ENCODE results near the gene UACA.
"Not testable (repeated sequence)": the region's sequence is repeated elsewhere in the genome, so short reads cannot be mapped to it uniquely, and the experiment has no call there.

The UACA gene

DNA sequence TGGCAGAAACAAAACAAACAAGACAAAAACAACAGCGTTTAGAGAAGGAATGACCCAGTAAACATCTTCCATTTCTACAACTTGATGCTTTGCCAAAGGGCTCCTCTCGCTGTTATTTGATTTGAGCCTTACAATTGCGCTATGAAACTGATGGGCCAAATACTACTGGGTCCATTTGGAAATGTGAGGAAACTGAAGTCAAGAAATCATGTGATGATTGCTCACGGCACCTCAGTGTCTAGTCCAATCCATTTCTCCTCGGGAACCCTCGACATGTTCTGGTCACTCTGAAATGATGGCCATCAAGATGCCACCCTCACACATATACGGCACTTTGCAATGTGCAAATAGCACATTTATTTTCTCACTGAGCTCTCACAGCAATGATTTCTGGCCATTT, 136.0 kb downstream of the UACA start:
- no peak for DNase-seq (ENCODE audit: low read depth)

DNA sequence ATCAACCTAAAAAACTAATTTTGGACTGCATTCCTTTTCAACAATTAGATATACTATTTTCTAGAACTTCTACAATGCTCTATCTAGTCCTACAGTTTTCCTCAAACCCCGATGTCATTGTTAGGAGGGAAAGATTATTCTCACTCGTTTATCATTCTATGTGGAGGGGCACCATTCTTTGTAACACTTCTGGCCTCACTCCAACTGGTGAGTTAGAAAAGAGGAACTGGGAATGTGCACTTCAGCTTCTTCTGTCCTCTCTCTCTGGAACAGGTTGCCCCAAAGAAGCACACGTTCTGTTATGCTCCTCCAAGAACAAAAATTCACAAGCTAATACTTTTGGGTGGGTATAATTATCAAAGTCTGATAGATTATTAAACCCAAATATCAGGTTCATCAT, 137.9 kb downstream of the UACA start:
- no peak for DNase-seq (ENCODE audit: low read depth)

DNA sequence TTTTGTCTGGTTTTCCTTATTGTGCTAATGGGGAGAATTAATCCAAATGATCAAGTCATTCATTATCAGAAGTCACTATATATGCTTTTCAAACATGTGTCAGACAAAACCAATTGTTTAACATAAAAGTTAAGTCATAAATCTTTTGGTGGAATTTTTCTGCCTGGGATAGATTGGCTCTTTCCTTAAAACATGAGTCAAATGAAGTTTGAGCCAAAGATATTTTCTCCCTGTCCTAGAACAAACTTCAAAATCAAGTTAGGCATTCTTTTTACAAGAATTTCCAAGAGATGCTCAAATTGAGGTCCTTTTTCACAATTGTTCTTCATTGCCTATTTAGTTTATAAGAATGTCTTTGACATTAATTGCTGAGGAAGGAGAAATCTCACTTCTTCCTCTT, 138.3 kb downstream of the UACA start:
- DNase-seq (ENCODE audit: low read depth) = no peak

DNA sequence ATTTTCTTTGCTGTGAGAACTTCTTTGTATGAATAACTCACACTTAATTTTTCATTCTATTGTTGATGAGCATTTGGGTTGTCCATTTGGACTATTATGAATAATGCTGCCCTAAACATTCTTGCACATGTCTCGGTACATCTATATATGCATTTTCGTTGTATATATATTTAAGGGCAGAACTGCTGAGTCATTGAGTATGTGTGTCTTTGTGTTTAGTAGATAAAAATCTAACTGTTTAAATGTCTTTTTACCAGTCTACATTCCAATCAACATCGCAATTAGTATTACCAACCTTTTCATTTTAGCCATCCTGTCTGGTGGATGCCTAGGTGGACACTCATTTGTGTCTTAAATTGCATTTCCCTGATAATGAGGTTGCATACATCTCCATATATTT, 144.4 kb downstream of the UACA start:
- no peak for DNase-seq (ENCODE audit: low read depth)

DNA sequence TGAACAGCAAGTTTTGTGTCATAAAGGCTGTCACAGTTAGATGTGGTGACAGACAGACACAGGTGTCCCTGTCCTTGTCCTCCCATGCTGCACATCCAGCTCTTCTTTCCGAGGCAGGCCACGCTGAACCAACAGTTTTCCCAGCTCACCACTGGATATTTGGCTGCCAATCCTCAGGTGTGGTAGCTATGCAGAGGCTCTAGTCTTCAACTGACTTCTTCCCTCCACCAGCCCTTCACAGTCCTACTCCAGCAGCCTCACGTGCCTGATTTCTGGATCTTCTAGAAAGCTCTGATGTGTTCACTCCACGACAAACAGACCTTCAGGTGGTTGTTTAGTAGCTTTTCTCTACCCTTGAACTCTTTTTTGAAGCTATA, 145.5 kb downstream of the UACA start:
- DNase-seq (ENCODE audit: low read depth) = no peak

DNA sequence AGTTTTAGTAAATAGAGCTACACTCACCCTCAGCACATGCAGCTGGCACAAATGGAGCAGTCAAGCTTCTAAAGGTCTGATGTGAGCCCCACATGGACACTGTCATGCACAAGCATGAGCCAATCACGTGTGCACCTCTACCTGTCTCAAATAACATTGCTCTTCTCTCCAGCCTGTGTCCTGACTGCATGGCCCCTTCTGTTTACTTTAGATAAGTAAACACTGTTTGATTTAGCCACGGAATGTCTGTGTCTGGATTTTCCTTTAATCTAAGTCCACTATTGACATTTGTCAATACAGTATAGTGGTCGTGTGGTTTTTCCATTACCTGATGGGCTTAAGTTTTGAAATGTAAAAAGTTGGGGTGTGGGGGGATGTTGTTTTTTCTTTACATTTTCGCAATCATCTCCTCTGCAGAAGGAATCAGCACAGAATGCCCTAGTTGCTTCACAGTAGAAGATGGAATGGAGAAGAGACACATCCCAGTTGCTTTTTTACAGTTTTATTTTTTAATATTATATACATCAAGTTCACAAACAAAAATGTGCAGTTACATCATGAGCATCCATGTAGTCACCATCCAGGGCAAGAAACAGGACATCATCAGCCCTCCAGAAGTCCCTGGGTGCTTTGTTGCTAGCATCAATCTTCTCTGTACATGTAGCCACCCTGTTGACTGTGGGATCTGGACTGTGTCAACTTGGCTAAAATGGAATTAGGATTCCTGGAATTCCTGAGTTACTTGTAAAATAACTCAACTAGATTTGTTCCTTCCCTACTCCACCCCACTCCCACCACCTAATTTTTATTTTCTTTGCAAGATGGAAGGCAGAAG, 146.1 kb downstream of the UACA start:
- DNase-seq (ENCODE audit: low read depth) = no peak

DNA sequence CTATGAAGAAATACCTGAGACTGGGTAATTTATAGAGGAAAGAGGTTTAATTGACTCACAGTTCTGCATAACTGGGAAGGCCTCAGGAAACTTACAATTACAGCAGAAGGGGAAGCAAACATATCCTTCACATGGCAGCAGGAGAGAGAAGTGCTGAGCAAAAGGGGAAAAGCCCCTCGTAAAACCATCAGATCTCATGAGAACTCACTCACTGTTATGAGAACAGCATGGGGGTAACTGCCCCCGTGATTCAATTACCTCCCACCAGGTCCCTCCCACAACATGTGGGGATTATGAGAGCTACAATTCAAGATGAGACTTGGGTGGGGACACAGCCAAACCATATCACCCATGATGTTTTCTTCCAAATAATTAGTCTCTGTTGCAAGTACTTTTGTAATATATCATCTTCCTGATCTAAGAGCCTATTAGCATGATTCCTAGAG, 147.0 kb downstream of the UACA start:
- not testable (repeated sequence) for DNase-seq (ENCODE audit: low read depth)

DNA sequence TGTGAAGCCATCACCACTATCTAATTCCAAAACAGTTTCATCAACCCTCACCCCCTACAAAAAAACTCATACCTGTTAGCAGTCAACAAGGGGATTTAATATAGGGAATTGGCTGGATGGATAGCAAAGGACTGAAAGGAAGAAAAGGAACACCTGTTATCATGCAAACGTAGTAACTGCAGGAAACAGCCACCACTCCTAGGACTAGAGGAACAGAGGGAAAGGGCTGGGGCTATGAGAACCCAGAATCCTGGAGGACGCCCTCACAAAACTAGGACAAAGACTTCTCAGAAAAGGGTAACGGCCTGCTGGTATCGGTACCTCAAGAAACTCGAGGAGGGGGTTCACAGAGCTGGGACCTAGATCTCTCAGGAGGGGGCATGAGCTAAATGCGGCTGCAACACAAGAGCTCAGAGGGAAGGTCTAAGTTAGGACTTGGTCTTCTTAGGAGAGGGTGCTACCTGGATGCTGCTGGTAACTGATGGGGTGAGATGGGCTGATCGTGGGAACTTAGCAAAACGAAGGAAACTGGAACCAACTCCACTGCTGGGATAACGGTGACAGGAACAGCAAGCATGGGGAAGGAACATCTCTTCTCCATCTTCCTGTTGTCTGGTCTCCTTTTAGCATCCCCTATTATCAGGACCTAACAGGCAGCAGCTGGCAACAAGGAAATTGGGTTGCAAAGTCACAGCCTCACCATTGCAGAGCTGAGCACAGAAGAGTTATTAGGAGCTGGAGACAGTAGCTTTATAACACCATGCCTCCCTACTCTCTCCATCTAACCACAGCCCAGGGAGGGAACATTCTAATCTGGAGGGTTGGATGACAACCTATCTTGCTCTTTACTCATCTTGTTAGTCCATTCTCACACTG, 147.7 kb downstream of the UACA start:
- DNase-seq (ENCODE audit: low read depth) = no peak

DNA sequence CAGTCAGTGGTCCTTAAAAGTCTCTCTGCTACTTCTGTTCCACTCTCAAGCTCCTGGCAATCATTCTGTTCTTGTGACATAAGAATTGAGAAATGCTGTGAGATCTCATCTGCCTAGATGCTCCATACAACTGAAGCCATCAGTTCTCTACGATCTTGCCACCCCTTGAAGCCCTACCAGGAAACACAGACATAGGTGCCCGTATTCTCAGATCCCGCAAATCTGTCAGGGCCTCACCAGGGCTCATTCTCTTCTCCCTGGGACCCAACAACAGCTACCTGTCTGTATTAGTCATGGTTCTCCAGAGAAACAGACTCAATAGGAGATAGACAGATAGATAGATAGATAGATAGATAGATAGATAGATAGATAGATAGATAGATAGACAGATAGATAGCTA, 149.1 kb downstream of the UACA start:
- no peak for DNase-seq (ENCODE audit: low read depth)

DNA sequence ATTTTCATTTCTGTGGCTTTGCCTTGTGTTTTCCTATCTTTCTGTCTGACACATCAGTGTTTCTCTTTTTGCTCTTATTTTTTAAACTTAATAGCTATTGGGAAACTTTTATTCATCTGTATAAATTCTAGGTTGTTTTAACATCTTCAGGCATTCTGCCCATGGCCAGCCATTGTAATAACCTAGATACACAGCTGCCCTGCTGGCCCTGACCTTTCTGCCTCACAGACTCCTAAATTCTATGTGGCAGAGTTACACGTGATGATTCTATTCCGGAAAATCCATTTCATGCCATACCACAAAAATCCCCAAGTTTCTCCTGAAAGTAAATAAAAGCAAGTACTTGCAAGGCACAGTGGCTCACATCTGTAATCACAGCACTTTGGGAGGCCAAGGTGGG, 150.1 kb downstream of the UACA start:
- no peak for DNase-seq (ENCODE audit: low read depth)

DNA sequence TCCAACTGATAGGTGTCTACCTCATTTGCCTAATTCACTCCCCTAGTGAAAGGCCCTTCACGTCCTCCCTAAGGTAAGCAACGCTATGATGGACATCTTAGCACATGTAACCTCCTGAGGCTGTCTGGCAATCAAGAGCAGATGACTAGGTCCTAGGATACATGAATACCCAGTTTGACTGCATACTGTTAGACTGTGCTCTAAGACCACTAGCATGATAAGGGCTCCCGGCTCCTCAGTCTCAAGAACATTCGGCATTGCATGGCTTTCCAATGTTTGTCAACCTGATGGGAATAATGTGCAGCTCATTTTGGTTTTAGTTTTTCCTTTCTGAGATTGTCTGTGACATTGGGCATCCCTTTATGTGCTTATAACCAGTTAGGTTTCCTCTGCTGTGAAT, 152.1 kb downstream of the UACA start:
- no peak for DNase-seq (ENCODE audit: low read depth)

DNA sequence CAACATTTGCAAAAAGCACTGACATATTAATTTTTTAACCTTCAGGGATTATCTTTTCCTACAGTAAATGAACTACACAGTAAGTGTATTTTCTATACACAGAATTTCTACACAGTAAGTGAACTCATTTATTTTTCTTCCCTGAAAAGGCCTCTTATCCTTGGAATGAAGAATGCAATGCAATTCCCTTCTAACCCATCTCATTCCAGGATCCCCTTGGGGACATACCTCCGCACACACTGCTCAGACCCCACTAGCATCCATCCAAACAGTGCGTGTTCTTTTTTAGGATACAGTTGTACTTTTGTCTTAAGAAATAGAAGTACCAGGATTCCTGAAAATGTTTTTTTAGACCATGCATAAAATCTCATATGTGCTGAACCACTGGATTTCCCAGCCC, 152.8 kb downstream of the UACA start:
- no peak for DNase-seq (ENCODE audit: low read depth)

DNA sequence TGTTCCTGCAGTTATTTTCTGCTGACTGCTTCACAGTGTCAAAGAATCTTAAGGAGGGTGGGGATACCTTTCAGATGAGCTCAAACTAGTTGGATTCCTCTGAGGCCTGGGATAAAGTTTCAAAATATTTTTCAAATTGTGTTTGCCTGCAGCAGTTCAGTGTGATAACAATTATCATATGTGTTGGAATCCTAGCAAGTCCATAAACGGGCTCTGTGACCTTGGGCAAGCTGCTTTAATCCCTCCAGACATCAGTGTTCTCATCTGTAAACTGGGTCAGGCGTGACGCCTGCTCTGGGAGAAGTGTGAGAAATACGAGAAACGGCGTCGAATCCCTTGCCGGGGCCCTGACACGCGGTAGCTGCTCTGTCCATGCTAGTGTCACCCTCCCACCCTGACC, 153.5 kb downstream of the UACA start:
- DNase-seq (ENCODE audit: low read depth) = no peak

DNA sequence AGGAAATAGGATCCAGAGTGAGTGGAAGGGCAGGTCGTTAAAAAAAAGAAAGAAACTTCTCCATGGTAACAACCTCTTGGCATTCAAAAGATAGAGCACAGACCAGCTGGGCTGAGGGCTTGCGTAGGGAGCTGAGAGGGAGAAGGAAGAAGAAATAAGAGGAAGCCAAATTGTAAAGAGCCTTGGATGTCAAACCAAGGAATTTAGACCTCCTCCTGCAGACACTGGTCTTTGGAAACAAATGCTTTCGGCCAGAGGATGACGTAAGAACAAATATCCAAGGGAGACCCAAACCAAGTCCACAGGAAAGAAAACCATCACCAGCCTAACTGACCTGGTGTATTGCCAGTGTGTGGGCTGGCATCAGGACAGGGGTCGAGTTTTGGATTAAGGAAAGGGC, 155.2 kb downstream of the UACA start:
- no peak for DNase-seq (ENCODE audit: low read depth)

DNA sequence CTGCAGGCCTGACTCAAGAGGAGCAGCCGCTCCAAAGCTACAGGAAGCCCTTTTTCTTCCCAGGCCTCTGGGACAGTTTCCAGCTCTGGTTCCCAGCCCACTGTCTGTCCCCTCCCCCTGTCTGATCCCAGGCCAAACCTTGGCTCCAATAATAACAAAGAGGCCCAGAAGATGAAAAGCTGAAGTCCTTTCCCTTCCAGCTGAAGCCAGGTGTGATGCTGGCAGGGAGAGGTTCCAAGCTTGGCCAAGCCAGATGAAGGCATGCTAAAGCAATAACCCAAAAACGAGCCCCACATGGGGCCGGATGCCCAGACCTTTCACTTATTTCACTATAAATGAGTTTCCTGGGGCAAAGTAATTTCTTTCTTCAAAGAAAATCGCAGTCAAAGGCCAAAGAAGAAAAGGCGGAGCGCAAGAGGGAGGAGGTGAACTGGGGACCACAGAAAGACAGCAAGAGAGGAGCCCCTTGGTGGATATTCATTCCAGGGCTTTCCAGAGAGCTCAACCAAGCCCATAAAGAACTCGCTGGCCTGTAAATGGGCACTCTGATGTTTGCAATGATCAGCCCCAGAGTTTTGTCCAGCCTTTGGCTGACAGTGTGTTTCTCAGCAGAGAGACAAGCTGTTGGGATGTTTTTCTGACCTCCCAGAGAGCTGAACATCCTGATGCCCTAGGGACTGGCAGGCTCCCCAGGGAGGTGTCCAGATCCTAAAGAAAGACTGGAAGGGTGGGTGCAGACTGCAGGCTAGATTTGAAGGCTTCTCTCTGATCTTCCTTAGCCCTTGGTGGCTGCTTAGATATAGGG, 157.6 kb downstream of the UACA start:
- no peak for DNase-seq (ENCODE audit: low read depth)

DNA sequence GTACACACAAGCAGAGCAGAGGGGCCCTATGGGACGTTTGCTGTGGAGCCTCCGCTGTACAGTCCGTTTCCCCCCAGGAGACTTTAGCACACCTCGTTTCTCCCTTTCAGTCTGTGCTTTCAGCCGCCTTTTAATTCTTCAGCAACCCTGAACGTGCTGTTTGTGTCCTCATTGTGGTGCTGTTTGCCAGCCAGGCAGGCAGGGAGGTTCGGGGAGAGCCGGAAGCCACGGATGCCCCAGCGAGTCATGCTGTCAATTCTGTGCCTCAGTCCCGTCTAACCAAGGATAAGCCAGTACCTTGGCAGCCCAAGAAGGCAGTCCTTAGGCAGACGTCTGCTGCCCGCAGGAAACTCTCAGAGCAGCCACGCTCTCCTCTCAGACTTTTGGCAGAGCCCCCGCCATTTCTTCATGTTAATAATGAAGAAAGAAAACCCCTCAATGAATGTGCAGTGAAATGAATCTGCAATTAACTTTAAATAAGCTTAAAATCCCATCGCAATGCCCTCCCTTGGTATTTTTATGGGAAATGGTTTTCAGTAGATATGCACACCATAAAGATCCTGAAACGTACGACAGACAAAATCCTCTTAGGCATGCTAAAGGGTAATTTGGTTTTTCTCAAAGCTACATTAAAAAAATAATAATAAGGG, 158.6 kb downstream of the UACA start:
- DNase-seq (ENCODE audit: low read depth) = no peak

All from stimulated activated CD8-positive, alpha-beta memory T cell treated with anti-CD3 and anti-CD28 coated beads, Interleukin-4, amount 100 ng/mL, for 24 hours (primary cell).